CD8-positive, alpha-beta memory T cell (primary cell): Measurements from ENCODE around the gene SLC35A5. TPM values are rescaled to one million over a fixed set of nuclear protein-coding genes. Genes with fewer than 3 reads are reported as not detected.
"Not testable (repeated sequence)": the region's sequence is repeated elsewhere in the genome, so short reads cannot be mapped to it uniquely, and the experiment has no call there.

ENCODE experiments used
- CTCF ChIA-PET: fragments of 350-600 bp; sonication (Branson Sonifier 250); formaldehyde crosslinking; loops from one replicate; lab custom pipeline; 2021; ENCODE audit warnings: antibody characterized with exemption; lab: Charles Lee
- POLR2A ChIA-PET: fragments of 350-600 bp; sonication (Branson Sonifier 250); formaldehyde crosslinking; loops from one replicate; lab custom pipeline; 2021; ENCODE audit warnings: antibody characterized with exemption; lab: Charles Lee
- DNase-seq, 5 donors: peaks; one replicate each; pipeline versions ENCODE4 v3.0.0 to v3.0.0-alpha.2; 2020 to 2022; ENCODE audit warnings: mixed read lengths in 1 of 5
- H3K27ac ChIP-seq: one replicate; pipeline ENCODE4 v1.7.0; 2013; ENCODE audit warnings: low read depth, mild to moderate bottlenecking, low read length, moderate library complexity
- H3K27me3 ChIP-seq: 2 replicates; pipeline ENCODE4 v1.7.0; 2013; ENCODE audit warnings: low read length, mild to moderate bottlenecking; ENCODE audit not compliant: insufficient read depth, poor library complexity, severe bottlenecking
- H3K36me3 ChIP-seq: 2 replicates; pipeline ENCODE4 v1.7.0; 2013; ENCODE audit warnings: mild to moderate bottlenecking, low read length, moderate library complexity; ENCODE audit not compliant: insufficient read depth
- H3K4me1 ChIP-seq: 2 replicates; pipeline ENCODE4 v1.7.0; 2013; ENCODE audit warnings: mild to moderate bottlenecking, low read length, moderate library complexity; ENCODE audit not compliant: insufficient read depth
- H3K4me3 ChIP-seq: 2 replicates; pipeline ENCODE4 v1.7.0; 2013; ENCODE audit warnings: mild to moderate bottlenecking, low read length
- H3K9me3 ChIP-seq: 2 replicates; pipeline ENCODE4 v1.7.0; 2013; ENCODE audit warnings: mild to moderate bottlenecking, low read length
- H3K27ac Mint-ChIP-seq, 8 donors: one replicate each; pipeline ENCODE4 v1.8.0; 2020 to 2021; ENCODE audit warnings: mixed read lengths in 8 of 8, mild to moderate bottlenecking in 6 of 8, inconsistent platforms in 3 of 8, moderate library complexity in 3 of 8
- H3K27me3 Mint-ChIP-seq, 2 donors: one replicate each; pipeline ENCODE4 v1.8.0; 2020 to 2021; ENCODE audit warnings: mixed read lengths in 2 of 2, mild to moderate bottlenecking in 1 of 2, moderate library complexity in 1 of 2
- H3K36me3 Mint-ChIP-seq, 3 donors: one replicate each; pipeline ENCODE4 v1.8.0; 2020 to 2021; ENCODE audit warnings: mixed read lengths in 3 of 3, inconsistent platforms in 1 of 3, mild to moderate bottlenecking in 1 of 3
- H3K4me1 Mint-ChIP-seq, 3 donors: one replicate each; pipeline ENCODE4 v1.8.0; 2020 to 2021; ENCODE audit warnings: mixed read lengths in 3 of 3, inconsistent platforms in 1 of 3, mild to moderate bottlenecking in 1 of 3
- H3K4me3 Mint-ChIP-seq, 7 donors: one replicate each; pipeline ENCODE4 v1.8.0; 2020 to 2021; ENCODE audit warnings: mixed read lengths in 7 of 7, mild to moderate bottlenecking in 6 of 7, moderate library complexity in 4 of 7, inconsistent platforms in 2 of 7
- H3K9me3 Mint-ChIP-seq, 5 donors: one replicate each; pipeline ENCODE4 v1.8.0; 2020 to 2022; ENCODE audit warnings: mixed read lengths in 5 of 5, mild to moderate bottlenecking in 3 of 5, moderate library complexity in 2 of 5, inconsistent platforms in 1 of 5
- polyA plus RNA-seq: library from polyadenylated mRNA; unstranded; fragments of 300-500 nt; fragmentation: Illumina TruSeq; gene quantifications from one replicate; pipeline ENCODE4 v1.2.3, GENCODE V29; 2021
- total RNA-seq, 2 experiments: library from RNA; stranded (reverse); gene quantifications; one replicate each; pipeline ENCODE4 v1.2.3, GENCODE V29; 2021

SLC35A5 gene
- total RNA-seq: 10 to 100 TPM; 19.8 to 25.1 TPM
- polyA plus RNA-seq: 18.3 TPM

- Mint-ChIP-seq H3K27me3 (no peaks in the 10 kb centered on the region), H3K4me3 (peak within 1 kb of the TSS; percentile 93 to 99 (median 98)), H3K27ac (peak within 1 kb of the TSS; percentile 95 to 99 (median 99)), H3K9me3 (no peaks in the 10 kb centered on the region), H3K4me1 (peaks cover 43 to 59% (median 56%) of the 10 kb centered on the region in 3 donors), H3K36me3 (peaks cover 0 to 50% (median 8%) of the 10 kb centered on the region in 3 donors)
- Histone ChIP-seq H3K9me3 (no peaks in the 10 kb centered on the region), H3K4me3 (peak within 1 kb of the TSS; percentile 95), H3K36me3 (no peaks in the 10 kb centered on the region), H3K27ac (peak within 1 kb of the TSS; percentile 97), H3K4me1 (peaks cover 25% of the 10 kb centered on the region), H3K27me3 (no peaks in the 10 kb centered on the region)
- POLR2A ChIA-PET: interaction anchor here (0.7 to 1.4 kb wide), 2 partner anchors 63 to 583 kb away, joined by 3 to 4 read pairs; partner anchors contain the start of genes ABHD10 and BTLA
- DNase-seq: peak; percentile 98 to 100 (median 98)
- CTCF ChIA-PET: interaction anchor here (0.7 to 1.4 kb wide), 5 partner anchors 29 to 269 kb away, joined by 3 to 4 read pairs (median 4); partner anchors contain the start of gene SLC9C1
Observed at GRCh38 chr3:112561734-112562529, at the start of gene SLC35A5, which contains the start of gene ATG3. SLC35A5 (plus strand) TSS chr3:112562045; CDS start chr3:112563404, 1,359 bp downstream. ATG3 (minus strand) TSS chr3:112561962; CDS start chr3:112561528, 434 bp downstream.

GRCh38 chr3:112512320-112512719 is 49.5 kb upstream of the SLC35A5 start:
- Mint-ChIP-seq H3K4me3 (no peak overlapping the region), H3K27ac (no peak overlapping the region), H3K4me1 (peaks cover 3 to 20% (median 10%) of the 10 kb centered on the region in 3 donors), H3K27me3 (peaks cover 0 to 1% of the 10 kb centered on the region in 2 donors), H3K36me3 (peaks cover 0 to 1% (median 1%) of the 10 kb centered on the region in 3 donors), H3K9me3 (peaks cover 0 to 4% (median 2%) of the 10 kb centered on the region in 5 donors)
- Histone ChIP-seq H3K27me3 (no peaks in the 10 kb centered on the region), H3K9me3 (no peaks in the 10 kb centered on the region), H3K27ac (no peak overlapping the region), H3K4me3 (no peak overlapping the region), H3K4me1 (peaks cover 7% of the 10 kb centered on the region), H3K36me3 (no peaks in the 10 kb centered on the region)
- ChIA-PET POLR2A (no interaction called here), CTCF (no interaction called here)
- no peak for DNase-seq

GRCh38 chr3:112514527-112515128 is 47.2 kb upstream of the SLC35A5 start:
- Histone ChIP-seq H3K36me3 (no peaks in the 10 kb centered on the region), H3K4me3 (no peak overlapping the region), H3K4me1 (peaks cover 7% of the 10 kb centered on the region), H3K9me3 (no peaks in the 10 kb centered on the region), H3K27me3 (no peaks in the 10 kb centered on the region), H3K27ac (no peak overlapping the region)
- Mint-ChIP-seq H3K36me3 (peaks cover 0 to 1% (median 1%) of the 10 kb centered on the region in 3 donors), H3K4me1 (peaks cover 16 to 33% (median 28%) of the 10 kb centered on the region in 3 donors), H3K4me3 (peak overlapping the region in 1 of 7 donors; percentile 2), H3K27me3 (no peaks in the 10 kb centered on the region), H3K9me3 (peaks cover 0 to 2% (median 2%) of the 10 kb centered on the region in 5 donors), H3K27ac (peak overlapping the region in 1 of 8 donors; percentile 65)
- ChIA-PET CTCF (interaction anchor here (1.1 to 1.4 kb wide), 3 partner anchors 9 to 403 kb away, joined by 3 to 5 read pairs (median 4); partner anchors contain the start of gene SLC9C1), POLR2A (no interaction called here)
- no peak for DNase-seq

GRCh38 chr3:112518970-112519369 is 42.9 kb upstream of the SLC35A5 start:
- CTCF ChIA-PET: interaction anchor here (0.9 to 1.5 kb wide), 5 partner anchors 186 to 506 kb away, joined by 3 to 5 read pairs (median 4); partner anchors contain the start of genes CD200 and SLC9C1
- not testable (repeated sequence) for H3K27ac ChIP-seq

GRCh38 chr3:112519424-112520001 is 42.3 kb upstream of the SLC35A5 start:
- Histone ChIP-seq H3K27ac (no peak overlapping the region), H3K27me3 (no peaks in the 10 kb centered on the region), H3K4me3 (no peak overlapping the region), H3K9me3 (no peaks in the 10 kb centered on the region), H3K4me1 (peaks cover 3% of the 10 kb centered on the region), H3K36me3 (no peaks in the 10 kb centered on the region)
- no peak overlapping the region for H3K4me3 Mint-ChIP-seq
- peak in 2 of 5 donors; percentile 50 to 55 for DNase-seq
- POLR2A ChIA-PET: no interaction called here
- peaks cover 0 to 2% of the 10 kb centered on the region in 2 donors for H3K27me3 Mint-ChIP-seq
- no peak overlapping the region for H3K27ac Mint-ChIP-seq
- no peaks in the 10 kb centered on the region for H3K9me3 Mint-ChIP-seq
- peaks cover 0 to 14% (median 2%) of the 10 kb centered on the region in 3 donors for H3K36me3 Mint-ChIP-seq
- peaks cover 15 to 25% (median 22%) of the 10 kb centered on the region in 3 donors for H3K4me1 Mint-ChIP-seq
- CTCF ChIA-PET: interaction anchor here (0.9 to 2.2 kb wide), 12 partner anchors 22 to 408 kb away, joined by 3 to 13 read pairs (median 4); partner anchors contain the start of genes CD200 and SLC9C1

More at GRCh38 chr3:112518970-112519369, 42.9 kb upstream of the SLC35A5 start:
- H3K9me3 ChIP-seq, DNase-seq, H3K27me3 ChIP-seq, H3K4me3 ChIP-seq, H3K27me3 Mint-ChIP-seq, H3K4me1 ChIP-seq, H3K36me3 ChIP-seq, H3K36me3 Mint-ChIP-seq, H3K27ac Mint-ChIP-seq, H3K4me3 Mint-ChIP-seq, H3K9me3 Mint-ChIP-seq, POLR2A ChIA-PET: not testable (repeated sequence)
- H3K4me1 Mint-ChIP-seq: peaks cover 16 to 31% (median 28%) of the 10 kb centered on the region in 3 donors

GRCh38 chr3:112524127-112524526 is 37.7 kb upstream of the SLC35A5 start:
- H3K27me3 Mint-ChIP-seq, H3K4me3 Mint-ChIP-seq, H3K9me3 Mint-ChIP-seq, POLR2A ChIA-PET, H3K4me3 ChIP-seq, H3K4me1 Mint-ChIP-seq, H3K36me3 ChIP-seq, H3K9me3 ChIP-seq, DNase-seq, CTCF ChIA-PET, H3K27me3 ChIP-seq, H3K27ac ChIP-seq, H3K4me1 ChIP-seq: not testable (repeated sequence)
- H3K36me3 Mint-ChIP-seq: peaks cover 0 to 43% (median 9%) of the 10 kb centered on the region in 3 donors
- peak overlapping the region in 4 of 8 donors; percentile 7 to 54 (median 35) for H3K27ac Mint-ChIP-seq

GRCh38 chr3:112530573-112530972 is 31.3 kb upstream of the SLC35A5 start:
- H3K27me3 Mint-ChIP-seq: no peaks in the 10 kb centered on the region
- POLR2A ChIA-PET: no interaction called here
- H3K36me3 ChIP-seq: peaks cover 38% of the 10 kb centered on the region

More at GRCh38 chr3:112530573-112530972, 31.3 kb upstream of the SLC35A5 start:
- no peaks in the 10 kb centered on the region for H3K9me3 Mint-ChIP-seq
- Histone ChIP-seq H3K4me1 (no peaks in the 10 kb centered on the region), H3K4me3 (no peak overlapping the region), H3K27me3 (no peaks in the 10 kb centered on the region), H3K9me3 (no peaks in the 10 kb centered on the region), H3K27ac (no peak overlapping the region)
- CTCF ChIA-PET: interaction anchor here (0.6 to 1.3 kb wide), 4 partner anchors 31 to 552 kb away, joined by 3 to 9 read pairs (median 6); partner anchors contain the start of genes ABHD10, ATG3, SLC35A5 and SLC9C1
- DNase-seq: no peak
- H3K27ac Mint-ChIP-seq: no peak overlapping the region
- peaks cover 0 to 73% (median 19%) of the 10 kb centered on the region in 3 donors for H3K36me3 Mint-ChIP-seq
- peaks cover 0 to 4% (median 2%) of the 10 kb centered on the region in 3 donors for H3K4me1 Mint-ChIP-seq
- no peak overlapping the region for H3K4me3 Mint-ChIP-seq
